H9 (cell line): ENCODE measurements around the gene PFKP. TPM values are rescaled to one million over a fixed set of nuclear protein-coding genes. Genes with fewer than 3 reads are reported as not detected.

Experiments
- DNase-seq: peaks from one replicate; pipeline ENCODE4 v3.0.0-alpha.2; 2017
- H2AFZ ChIP-seq: one replicate; pipeline ENCODE4 v1.6.1; 2013; ENCODE audit warnings: mild to moderate bottlenecking, low read length, control low read depth, moderate library complexity
- H2AK5ac ChIP-seq: 2 replicates; pipeline ENCODE4 v1.6.1; 2013; ENCODE audit warnings: low read length, control low read depth, mixed read lengths; ENCODE audit not compliant: insufficient read length
- H2BK120ac ChIP-seq: one replicate; pipeline ENCODE4 v1.6.1; 2013; ENCODE audit warnings: low read depth, mild to moderate bottlenecking, low read length, control low read depth, inconsistent platforms; ENCODE audit not compliant: poor library complexity, severe bottlenecking
- H2BK12ac ChIP-seq: 2 replicates; pipeline ENCODE4 v1.6.1; 2013; ENCODE audit warnings: low read length, control low read depth, mixed read lengths, low read depth; ENCODE audit not compliant: insufficient read length
- H2BK15ac ChIP-seq: 2 replicates; pipeline ENCODE4 v1.6.1; 2013; ENCODE audit warnings: low read depth, low read length, control low read depth
- H2BK20ac ChIP-seq: one replicate; pipeline ENCODE4 v1.6.1; 2013; ENCODE audit warnings: low read depth, mild to moderate bottlenecking, low read length, control low read depth, inconsistent platforms; ENCODE audit not compliant: poor library complexity, severe bottlenecking
- H2BK5ac ChIP-seq: 2 replicates; pipeline ENCODE4 v1.6.1; 2013; ENCODE audit warnings: low read length, control low read depth, mixed read lengths; ENCODE audit not compliant: insufficient read length
- H3K14ac ChIP-seq: 2 replicates; pipeline ENCODE4 v1.6.1; 2013; ENCODE audit warnings: low read length, control low read depth; ENCODE audit not compliant: insufficient read depth
- H3K18ac ChIP-seq: 2 replicates; pipeline ENCODE4 v1.6.1; 2013; ENCODE audit warnings: low read depth, mild to moderate bottlenecking, mixed read lengths, low read length, control low read depth; ENCODE audit not compliant: insufficient read length
- H3K23ac ChIP-seq: 2 replicates; pipeline ENCODE4 v1.6.1; 2013; ENCODE audit warnings: low read length, control low read depth, mixed read lengths, low read depth; ENCODE audit not compliant: insufficient read length
- H3K23me2 ChIP-seq: 2 replicates; pipeline ENCODE4 v1.6.1; 2013; ENCODE audit warnings: low read depth, mild to moderate bottlenecking, mixed read lengths, low read length, control low read depth; ENCODE audit not compliant: insufficient read length, poor library complexity, severe bottlenecking
- H3K27ac ChIP-seq: 2 replicates; pipeline ENCODE4 v1.5.1; 2013; ENCODE audit warnings: low read length, control low read depth, mixed read lengths, low read depth; ENCODE audit not compliant: insufficient read length
- H3K27me3 ChIP-seq: 2 replicates; pipeline ENCODE4 v1.6.1; 2013; ENCODE audit warnings: low read length, control low read depth, inconsistent platforms; ENCODE audit not compliant: insufficient read depth
- H3K4ac ChIP-seq: 2 replicates; pipeline ENCODE4 v1.6.1; 2013; ENCODE audit warnings: low read depth, mild to moderate bottlenecking, control low read depth, inconsistent platforms, low read length, moderate library complexity
- H3K4me1 ChIP-seq: 2 replicates; pipeline ENCODE4 v1.6.1; 2013; ENCODE audit warnings: low read length, control low read depth, inconsistent platforms; ENCODE audit not compliant: insufficient read depth
- H3K4me2 ChIP-seq: 2 replicates; pipeline ENCODE4 v1.6.1; 2013; ENCODE audit warnings: low read length, control low read depth, mixed read lengths; ENCODE audit not compliant: insufficient read length, insufficient read depth
- H3K56ac ChIP-seq: 2 replicates; pipeline ENCODE4 v1.6.1; 2013; ENCODE audit warnings: low read depth, mild to moderate bottlenecking, mixed read lengths, low read length, control low read depth; ENCODE audit not compliant: insufficient read length
- H3K79me1 ChIP-seq: 2 replicates; pipeline ENCODE4 v1.6.1; 2013; ENCODE audit warnings: low read depth, mild to moderate bottlenecking, moderate library complexity, low read length, control low read depth, inconsistent platforms; ENCODE audit not compliant: insufficient read depth, poor library complexity, severe bottlenecking
- H3K79me2 ChIP-seq: 2 replicates; pipeline ENCODE4 v1.6.1; 2013; ENCODE audit warnings: low read length, control low read depth, inconsistent platforms; ENCODE audit not compliant: insufficient read depth
- H3K9ac ChIP-seq: 2 replicates; pipeline ENCODE4 v1.6.1; 2013; ENCODE audit warnings: low read length, control low read depth, mixed read lengths; ENCODE audit not compliant: insufficient read length; ENCODE audit errors: extremely low read depth
- H3K9me3 ChIP-seq: one replicate; pipeline ENCODE4 v1.6.1; 2013; ENCODE audit warnings: low read depth, low read length, inconsistent platforms; ENCODE audit not compliant: control insufficient read depth
- H3T11ph ChIP-seq: one replicate; pipeline ENCODE4 v1.6.1; 2013; ENCODE audit warnings: mild to moderate bottlenecking, low read length, control low read depth, inconsistent platforms
- H4K20me1 ChIP-seq: one replicate; pipeline ENCODE4 v1.6.1; 2013; ENCODE audit not compliant: control insufficient read depth, insufficient read length, insufficient read depth
- H4K5ac ChIP-seq: 2 replicates; pipeline ENCODE4 v1.6.1; 2013; ENCODE audit warnings: low read depth, mild to moderate bottlenecking, mixed read lengths, low read length, control low read depth; ENCODE audit not compliant: insufficient read length
- H4K8ac ChIP-seq: replicated peaks from 2 replicates; pipeline ENCODE4 v1.6.1; 2013; ENCODE audit warnings: low read length, control low read depth, mixed read lengths, low read depth; ENCODE audit not compliant: insufficient read length
- H4K91ac ChIP-seq: 2 replicates; pipeline ENCODE4 v1.6.1; 2013; ENCODE audit warnings: low read depth, mild to moderate bottlenecking, moderate library complexity, mixed read lengths, low read length, control low read depth; ENCODE audit not compliant: insufficient read length
- H3K27ac Mint-ChIP-seq, 3 experiments: 2 replicates in 2 of 3; 3 replicates in 1 of 3; pipeline ENCODE4 v1.8.0; 2020 to 2021; ENCODE audit warnings: mixed read lengths in 3 of 3, mild to moderate bottlenecking in 1 of 3, moderate library complexity in 1 of 3
- H3K27me3 Mint-ChIP-seq: 2 replicates; pipeline ENCODE4 v1.8.0; 2021; ENCODE audit warnings: low read depth, mild to moderate bottlenecking, moderate library complexity, mixed read lengths
- H3K36me3 Mint-ChIP-seq, 3 experiments: 2 replicates in 2 of 3; 3 replicates in 1 of 3; pipeline ENCODE4 v1.8.0; 2020 to 2021; ENCODE audit warnings: low read depth in 3 of 3, mixed read lengths in 3 of 3; ENCODE audit not compliant: insufficient read depth in 1 of 3
- H3K4me1 Mint-ChIP-seq, 2 experiments: 2 replicates each; pipeline ENCODE4 v1.8.0; 2020; ENCODE audit warnings: mixed read lengths in 2 of 2
- H3K4me3 Mint-ChIP-seq, 2 experiments: 2 replicates in 1 of 2; 3 replicates in 1 of 2; pipeline ENCODE4 v1.8.0; 2020 to 2021; ENCODE audit warnings: mild to moderate bottlenecking in 2 of 2, mixed read lengths in 2 of 2, moderate library complexity in 1 of 2
- H3K9me3 Mint-ChIP-seq, 2 experiments: 2 replicates in 1 of 2; 3 replicates in 1 of 2; pipeline ENCODE4 v1.8.0; 2020; ENCODE audit warnings: mild to moderate bottlenecking in 2 of 2, mixed read lengths in 2 of 2, moderate library complexity in 1 of 2
- CTCF ChIP-seq: fragments of 200-600 bp; sonication (generic); conservative IDR thresholded peaks from 3 replicates; pipeline ENCODE4 v1.8.0; 2021; ENCODE audit warnings: antibody characterized with exemption, mild to moderate bottlenecking
- WGBS: extraction: QIAGEN DNeasy Blood & Tissue Kit; methylation state at CpG from one replicate; pipeline ENCODE4 v1.1.7; 2013; ENCODE audit warnings: missing lambda C conversion rate, low lambda C conversion rate, mixed read lengths; ENCODE audit not compliant: insufficient read length; ENCODE audit errors: extremely low coverage; 5-methylcytosine and 5-hydroxymethylcytosine counted together
- total RNA-seq: library from RNA; stranded (reverse); gene quantifications from 2 replicates; pipeline ENCODE4 v1.2.1, GENCODE V29; 2021

The PFKP gene
- total RNA-seq, 1 experiment from 2014 or later: 145 TPM

- Histone ChIP-seq H3K4me1 (no peaks in the 10 kb centered on the region), H3K9ac (no peak overlapping the region), H3K79me2 (no peaks in the 10 kb centered on the region), H2AK5ac (no peak overlapping the region), H4K5ac (no peak overlapping the region), H3K14ac (no peak overlapping the region), H3K18ac (no peak overlapping the region), H2BK5ac (no peak overlapping the region), H2BK120ac (no peak overlapping the region), H3K9me3 (no peaks in the 10 kb centered on the region), H3K27ac (no peak overlapping the region), H3K23me2 (no peaks in the 10 kb centered on the region), H4K91ac (no peak overlapping the region), H3K4me2 (no peak overlapping the region), H4K8ac (no peak overlapping the region), H2BK15ac (no peak overlapping the region), H2BK20ac (no peak overlapping the region), H3K4ac (no peak overlapping the region), H3K56ac (no peak overlapping the region), H2BK12ac (no peak overlapping the region), H3T11ph (no peak overlapping the region), H3K79me1 (no peaks in the 10 kb centered on the region), H2AFZ (no peak overlapping the region), H3K23ac (no peak overlapping the region), H4K20me1 (no peaks in the 10 kb centered on the region), H3K27me3 (no peaks in the 10 kb centered on the region)
- no peak for DNase-seq
- H3K27me3 Mint-ChIP-seq: no peaks in the 10 kb centered on the region
- peak overlapping the region in 1 of 3 experiments; percentile 54; a peak in 3 of 7 replicates for H3K27ac Mint-ChIP-seq
- no peak for TF ChIP-seq CTCF
- H3K36me3 Mint-ChIP-seq: peaks cover 62 to 90% (median 89%) of the 10 kb centered on the region in 3 experiments
- no peaks in the 10 kb centered on the region for H3K4me1 Mint-ChIP-seq
- H3K9me3 Mint-ChIP-seq: no peaks in the 10 kb centered on the region
- H3K4me3 Mint-ChIP-seq: no peak overlapping the region
- no CpG with 5 or more reads among the region's 8 CpGs for WGBS
Measured at GRCh38 chr10:3115685-3116084, 48.3 kb downstream of the PFKP start.
